Activated CD4-positive, CD25-positive, alpha-beta regulatory T cell treated with anti-CD3 and anti-CD28 coated beads, Interleukin-2, amount 50 U/mL, for 24 hours (primary cell): Measurements from ENCODE around the gene PLD2.
A peak's percentile ranks its signal among the peaks of the same experiment; 100 is the strongest.

Source experiments
- ATAC-seq, 2 donors: fragments of 150-1000 bp; cut with Tn5 transposase; one replicate each; pipeline ENCODE4 v1.10.0; 2021; ENCODE audit warnings: mild to moderate bottlenecking in 1 of 2, moderate library complexity in 1 of 2

The PLD2 gene

DNA sequence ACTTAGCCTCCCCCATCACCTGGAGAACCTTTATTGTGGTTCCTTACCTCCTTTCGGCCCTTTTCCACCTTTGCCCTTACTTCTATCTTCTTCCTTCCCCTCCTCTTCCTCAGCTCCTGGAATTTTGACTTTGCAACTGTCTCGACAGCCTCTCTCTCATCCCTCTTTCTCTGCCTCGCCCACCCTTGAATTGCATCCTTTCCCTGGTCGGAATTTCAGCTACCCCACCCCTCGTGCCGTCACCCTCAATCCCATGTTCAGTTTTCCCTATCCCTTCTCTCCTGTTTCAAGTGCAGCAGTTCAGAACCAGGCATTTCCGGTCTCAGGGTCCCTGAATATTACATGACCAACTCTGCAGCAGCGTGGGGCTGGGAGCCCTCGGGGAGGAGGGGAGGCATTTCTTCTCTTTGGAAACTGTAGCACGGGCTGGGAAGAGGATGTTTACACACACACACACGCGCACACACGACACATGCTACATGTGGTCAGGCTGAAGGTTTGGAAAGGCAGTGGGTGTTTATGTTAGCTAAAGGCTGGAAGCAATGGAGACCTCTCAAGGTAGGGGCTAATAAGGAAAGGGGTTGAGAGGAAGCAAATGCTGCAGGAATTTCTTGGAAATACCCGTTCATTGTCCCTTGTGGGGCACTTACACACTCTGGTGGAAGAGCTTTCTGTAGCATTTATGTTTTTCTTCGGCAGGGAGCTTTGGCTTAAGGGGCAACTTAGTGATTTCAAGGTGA is 27.2 kb downstream of the PLD2 start:
- ATAC-seq: no peak

DNA sequence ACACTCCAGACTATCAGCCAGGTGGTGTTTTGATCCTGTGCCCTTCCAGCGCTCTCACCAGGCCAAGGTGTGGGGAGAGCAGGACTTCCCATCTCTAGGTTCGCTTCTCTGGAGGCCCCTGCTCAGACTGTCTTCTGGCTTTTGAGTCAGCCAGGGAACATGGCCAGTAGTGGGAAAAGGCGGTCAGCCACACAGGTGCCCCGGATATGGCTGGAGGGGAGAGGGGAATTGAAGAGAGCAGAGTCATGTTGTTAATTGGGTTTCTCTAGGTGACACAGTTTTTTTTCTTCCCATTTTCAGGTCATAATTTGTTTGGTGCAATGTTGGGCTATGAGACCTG is 27.7 kb downstream of the PLD2 start:
- ATAC-seq: no peak

DNA sequence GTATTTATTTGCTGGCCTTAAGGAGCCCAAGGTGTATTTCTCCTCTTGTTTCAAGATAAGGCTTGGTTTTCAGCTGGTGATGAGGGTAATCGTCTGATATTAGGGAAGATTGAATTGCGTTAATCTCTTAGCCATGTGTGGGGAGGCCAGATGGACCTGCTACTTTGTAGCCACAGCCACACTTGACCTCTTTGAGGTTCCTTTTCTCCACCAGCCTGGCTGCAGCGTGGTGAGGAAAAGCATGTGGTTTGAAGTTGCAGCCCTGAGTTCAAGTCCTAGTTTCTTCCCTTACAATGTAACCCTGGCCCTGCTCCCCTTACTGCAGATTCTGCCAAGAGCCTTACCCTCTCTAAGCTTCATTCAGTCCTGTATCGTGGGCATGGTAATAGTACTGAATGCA is 29.3 kb downstream of the PLD2 start:
- ATAC-seq: no peak

DNA sequence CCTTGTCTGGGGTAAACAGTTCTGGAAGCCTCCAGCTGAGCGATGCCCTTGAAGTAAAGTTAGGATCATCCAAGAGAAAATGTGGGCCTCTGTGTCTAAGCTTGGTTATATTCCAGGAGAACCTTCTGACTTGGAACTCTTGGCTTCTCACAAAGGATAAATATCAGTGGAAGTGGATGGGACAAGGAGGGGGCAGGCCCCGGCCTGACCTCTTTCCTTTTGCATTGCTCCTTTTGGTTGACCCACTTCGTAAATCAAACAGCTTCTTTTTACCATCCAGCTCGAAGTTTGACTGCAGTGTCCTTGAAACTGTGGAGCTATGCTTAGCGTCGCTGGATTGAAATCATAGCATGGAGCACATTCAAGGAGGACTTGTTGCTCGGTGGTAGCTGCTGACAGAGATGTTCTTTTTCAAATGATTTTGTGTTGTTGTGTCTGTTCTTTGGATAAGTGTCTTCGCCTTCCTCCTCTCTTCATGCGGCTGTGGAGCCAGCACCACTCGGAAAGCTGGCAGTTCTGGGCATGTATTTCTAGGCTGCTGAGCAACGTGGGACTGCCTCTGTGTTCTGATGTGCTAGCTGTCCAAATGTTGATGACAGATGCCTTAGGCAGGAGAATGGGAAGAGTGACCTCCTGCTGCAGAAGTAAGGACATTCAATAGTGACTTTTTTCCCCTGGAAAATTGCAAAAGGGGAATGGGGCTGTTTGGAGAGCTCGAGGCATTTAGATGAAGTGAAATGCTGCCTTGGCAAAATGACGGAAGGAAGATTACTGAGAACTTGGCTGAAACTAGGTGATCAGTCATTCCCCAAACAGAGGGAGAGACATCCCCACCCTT is 30.7 kb downstream of the PLD2 start:
- ATAC-seq: no peak

DNA sequence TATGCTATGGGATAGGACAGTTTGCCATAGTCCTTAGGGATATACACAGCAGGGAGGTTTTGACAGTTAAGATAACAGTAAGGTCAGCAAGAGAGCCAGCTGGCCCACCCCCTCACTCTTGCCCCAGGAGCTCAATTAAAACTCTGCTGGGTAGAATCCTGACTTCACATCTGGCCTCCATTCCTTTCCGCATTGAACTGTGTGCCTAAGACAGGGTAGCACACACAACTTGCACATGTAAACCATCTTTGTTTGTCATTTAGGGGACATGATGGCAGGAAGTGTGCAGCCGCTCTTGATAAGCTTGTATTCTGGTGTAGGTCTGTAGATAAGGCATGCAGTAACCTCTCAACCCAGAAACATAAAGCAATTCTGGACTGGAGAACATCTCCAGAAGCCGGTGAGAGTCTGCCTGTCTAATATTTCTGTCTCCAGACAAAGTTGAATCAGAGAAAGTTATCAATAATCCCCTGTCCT is 31.4 kb downstream of the PLD2 start:
- no peak for ATAC-seq

DNA sequence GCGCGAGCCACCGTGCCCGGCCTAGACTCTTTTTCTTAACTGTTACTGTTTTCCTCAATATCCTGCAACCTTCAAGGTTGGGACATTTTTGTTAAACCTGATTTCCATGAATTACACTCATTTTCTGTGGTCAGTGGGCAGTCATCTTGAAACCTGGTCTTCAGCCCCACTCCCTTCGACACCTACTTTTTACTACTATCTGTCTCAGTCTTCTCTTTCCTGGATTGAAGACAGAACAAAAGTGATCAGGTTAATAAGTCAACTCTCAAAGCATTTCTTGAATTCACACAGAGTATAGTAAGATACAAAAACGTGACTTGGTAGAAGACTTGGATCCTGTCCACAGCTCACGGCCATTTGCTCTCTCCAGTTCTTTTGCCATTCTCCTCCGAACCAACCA is 32.3 kb downstream of the PLD2 start:
- no peak for ATAC-seq

DNA sequence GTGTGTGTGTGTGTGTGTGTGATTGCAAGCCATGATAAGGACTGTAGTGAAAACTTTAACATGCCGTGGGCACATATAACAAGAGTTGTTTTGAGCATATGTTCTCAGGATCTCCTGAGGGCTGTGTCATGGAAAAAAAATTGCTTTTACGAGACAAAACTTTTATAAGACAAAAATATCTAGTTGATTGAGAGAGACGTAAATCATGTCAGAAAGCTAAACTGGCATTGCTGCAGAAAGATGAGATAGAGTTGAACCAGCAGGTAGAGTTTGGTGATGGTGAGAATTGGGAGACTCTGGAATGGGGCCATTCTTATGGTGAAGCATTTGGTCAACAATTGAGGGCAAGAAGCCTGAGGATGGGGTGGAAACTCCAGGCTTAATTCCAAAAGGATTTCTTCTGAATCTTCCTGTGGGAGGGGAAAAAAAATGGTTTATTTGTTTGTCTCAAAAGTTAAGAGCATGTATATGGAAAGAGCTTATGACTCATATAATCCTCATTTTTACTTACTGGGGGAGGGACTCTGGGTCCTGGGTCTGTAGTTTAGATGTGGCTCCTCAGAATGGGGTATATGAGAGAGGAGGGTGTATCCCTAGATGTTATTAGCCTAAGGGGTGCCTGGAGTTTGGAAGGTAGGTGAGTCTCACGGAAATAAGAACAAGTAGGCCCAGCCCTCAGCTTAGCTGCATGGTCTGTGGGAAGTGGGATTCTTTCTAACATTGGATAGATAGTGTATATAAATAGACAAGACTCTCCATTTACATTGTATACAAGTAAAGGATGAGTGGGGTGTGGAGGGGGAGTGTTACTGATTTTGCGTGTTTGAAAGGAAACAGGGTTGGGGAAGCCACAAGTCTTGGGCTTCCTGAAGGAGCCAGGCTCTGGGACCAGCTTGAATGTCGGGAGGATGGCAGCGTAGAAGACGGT is 33.3 kb downstream of the PLD2 start:
- peak in 1 of 2 donors; percentile 11 for ATAC-seq

DNA sequence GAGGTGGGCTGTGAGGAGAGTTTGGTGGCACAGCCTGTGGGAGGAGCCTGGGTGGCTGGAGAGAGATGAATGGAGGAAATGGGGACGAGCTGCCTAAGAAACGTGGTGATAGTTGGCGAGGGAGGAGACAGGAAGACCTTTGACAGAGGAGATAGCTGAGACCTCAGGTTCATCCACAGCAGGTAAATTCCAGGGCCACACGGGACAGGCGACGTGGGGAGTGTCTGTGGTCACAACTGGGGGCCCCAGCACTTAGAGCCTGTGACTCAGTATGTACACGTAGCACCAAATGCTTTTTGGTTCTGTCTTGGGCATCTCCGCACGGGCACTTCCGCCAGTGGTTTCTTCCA is 33.9 kb downstream of the PLD2 start:
- ATAC-seq: peak; percentile 87 to 91

DNA sequence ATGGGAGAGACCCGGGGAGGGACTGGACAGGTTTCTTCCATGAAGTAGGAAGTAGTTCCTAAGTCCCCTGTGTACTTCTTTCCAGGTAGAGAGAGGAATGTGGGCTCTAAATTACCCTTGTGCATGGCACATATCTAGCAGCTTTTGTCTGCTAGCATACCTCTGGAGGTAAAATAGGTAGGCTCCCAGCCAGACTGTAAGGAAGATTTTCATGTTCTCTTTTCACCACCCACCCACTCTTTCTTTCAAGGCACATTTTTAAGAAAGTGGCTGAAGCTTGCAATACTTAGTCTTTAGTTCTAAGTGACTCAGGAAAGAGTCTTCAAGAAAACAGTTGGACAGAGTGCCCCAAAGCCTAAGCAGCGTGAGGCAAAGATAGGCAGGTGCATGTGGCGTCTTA is 35.4 kb downstream of the PLD2 start:
- ATAC-seq: no peak

DNA sequence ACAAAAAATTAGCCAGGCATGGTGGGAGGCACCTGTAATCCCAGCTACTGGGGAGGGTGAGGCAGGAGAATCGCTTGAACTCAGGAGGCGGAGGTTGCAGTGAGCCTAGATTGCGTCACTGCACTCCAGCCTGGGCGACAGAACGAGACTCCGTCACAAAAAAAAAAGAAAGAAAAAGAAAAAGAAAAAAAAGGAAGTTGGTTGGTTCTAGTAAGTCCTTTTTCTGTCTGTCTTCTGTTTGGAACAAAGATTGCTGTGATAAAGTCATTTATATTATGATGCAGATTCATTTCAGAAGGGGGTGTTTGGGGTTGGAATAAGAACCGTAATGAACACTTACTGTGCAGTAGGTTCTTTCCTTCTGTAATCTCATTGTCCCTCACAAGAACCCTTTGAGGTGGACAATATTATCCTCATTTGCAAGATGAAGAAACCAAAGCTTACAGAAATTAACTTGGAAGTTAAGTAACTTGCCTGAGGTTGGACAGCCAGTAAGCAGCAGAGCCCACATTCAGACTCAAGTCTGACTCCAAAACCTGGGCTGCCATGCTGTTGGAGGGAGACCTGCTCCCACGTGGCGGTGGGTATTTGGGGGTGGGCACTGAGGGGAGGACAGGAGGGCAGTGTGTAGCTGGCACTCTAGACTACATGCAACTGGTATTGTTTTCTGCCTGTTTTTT is 36.5 kb downstream of the PLD2 start:
- no peak for ATAC-seq

DNA sequence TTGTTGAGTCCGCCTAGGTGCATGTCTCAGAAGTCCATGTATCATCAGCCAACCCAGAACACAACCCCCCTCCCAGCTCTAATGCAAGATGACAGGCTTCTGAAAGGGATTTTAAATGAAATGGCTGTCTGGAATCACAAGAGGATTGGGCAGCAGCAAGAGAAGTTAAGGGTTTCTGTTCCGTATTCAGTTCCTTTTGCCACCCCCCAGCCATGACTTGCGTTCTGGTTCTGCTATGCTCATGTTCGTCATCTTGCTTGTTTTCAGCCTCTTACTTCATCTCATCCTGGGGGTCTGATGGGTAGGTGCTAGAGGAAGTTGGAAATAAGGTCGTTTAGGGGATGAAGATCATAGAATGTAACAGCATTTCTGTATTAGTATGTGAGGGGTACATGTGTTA is 38.2 kb downstream of the PLD2 start:
- ATAC-seq: no peak

DNA sequence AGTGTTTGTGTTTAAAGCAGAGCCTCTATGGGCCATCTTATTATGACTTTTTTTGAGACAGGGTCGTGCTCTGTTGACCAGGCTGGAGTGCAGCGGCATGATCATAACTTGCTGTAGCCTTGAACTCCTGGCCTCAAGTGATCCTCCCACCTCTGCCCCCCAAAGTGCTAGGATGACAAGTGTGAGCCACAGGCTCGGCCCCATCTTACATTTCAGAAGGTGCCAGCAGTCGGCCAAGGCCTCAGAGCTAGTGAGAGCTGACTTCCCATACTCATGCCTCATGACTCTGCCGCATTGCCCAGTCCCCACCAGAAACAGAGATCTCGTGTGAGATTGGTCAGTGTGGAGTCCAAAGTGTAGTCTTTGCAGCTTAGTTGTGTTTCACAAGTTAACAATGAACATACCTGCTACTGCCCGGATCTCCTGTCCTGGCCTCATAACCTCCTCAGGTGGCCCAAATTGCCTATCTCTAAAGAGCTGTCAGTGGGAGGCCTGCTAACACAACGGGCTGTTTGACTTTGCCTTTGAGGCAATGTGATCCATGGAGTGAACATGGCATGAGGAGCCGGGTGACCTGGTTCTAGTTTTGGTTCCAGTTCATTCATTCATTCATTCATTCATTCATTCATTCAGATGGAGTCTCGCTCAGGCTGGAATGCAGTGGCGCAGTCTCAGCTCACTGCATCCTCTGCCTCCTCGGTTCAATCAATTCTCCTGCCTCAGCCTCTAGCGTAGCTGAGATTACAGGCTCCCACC is 39.9 kb downstream of the PLD2 start:
- ATAC-seq: no peak

DNA sequence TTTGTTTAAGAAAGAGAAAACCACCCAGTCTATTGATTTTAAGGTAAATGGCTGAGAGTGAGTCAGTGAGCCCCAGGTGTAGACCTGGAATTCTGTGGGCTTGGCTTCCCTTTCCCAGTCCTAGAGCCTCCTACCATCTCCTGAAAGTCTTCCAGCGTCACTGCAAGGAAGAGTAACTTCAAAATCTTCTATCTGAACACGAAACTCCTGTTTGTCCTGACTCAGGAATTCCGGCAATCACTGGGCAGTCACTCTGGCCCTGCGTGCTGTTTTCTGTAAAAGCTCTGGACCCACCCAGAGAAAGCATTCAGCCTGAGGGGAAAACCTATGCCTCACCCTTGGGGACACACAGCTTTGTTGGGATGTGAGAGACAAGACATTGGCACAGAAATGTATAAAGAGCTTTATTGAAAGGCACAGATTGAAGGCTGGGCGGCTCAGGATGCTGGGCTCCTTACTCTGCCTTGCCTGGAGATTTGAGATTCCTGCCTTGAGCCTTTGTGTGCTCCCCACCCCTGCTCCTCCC is 42.1 kb downstream of the PLD2 start:
- no peak for ATAC-seq

DNA sequence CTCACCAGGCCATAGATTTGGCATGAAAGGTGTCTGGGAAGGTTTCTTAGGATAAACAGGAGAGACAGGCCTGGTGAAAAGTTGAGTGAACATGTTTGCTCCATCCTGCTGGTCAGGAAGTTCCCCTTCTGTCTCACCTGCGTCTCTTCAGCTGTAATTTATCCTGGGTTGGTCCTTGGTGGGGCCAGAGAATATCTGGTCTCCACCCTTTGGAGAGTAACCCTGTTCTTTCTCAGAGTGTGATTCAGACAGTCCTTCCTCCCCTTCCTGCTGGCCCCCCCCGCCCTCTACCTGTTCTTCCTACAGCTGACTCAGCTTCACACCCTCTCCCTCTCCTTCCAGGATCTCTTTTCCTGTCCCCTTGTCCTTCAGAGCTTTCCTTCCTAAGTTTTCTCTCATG is 43.3 kb downstream of the PLD2 start:
- ATAC-seq: no peak

DNA sequence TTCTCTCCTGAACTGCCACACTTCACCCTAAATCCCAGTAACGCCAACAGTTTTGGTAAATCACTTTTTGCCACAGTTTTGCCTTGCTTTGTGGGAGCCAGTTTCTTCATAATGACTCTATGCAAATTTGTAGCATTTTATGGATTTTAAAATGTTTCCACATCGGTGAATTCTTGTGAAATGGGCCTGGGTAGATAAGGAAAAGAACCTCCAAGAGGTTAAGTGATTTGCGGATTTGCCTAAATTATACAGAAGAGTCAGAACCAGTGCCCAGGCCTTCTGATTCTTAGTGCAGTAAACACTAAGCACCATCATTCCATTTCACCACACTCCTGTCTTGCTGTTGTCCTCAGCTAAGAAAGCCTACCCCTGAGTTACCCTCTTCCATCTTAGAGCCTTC is 44.1 kb downstream of the PLD2 start:
- ATAC-seq: no peak

DNA sequence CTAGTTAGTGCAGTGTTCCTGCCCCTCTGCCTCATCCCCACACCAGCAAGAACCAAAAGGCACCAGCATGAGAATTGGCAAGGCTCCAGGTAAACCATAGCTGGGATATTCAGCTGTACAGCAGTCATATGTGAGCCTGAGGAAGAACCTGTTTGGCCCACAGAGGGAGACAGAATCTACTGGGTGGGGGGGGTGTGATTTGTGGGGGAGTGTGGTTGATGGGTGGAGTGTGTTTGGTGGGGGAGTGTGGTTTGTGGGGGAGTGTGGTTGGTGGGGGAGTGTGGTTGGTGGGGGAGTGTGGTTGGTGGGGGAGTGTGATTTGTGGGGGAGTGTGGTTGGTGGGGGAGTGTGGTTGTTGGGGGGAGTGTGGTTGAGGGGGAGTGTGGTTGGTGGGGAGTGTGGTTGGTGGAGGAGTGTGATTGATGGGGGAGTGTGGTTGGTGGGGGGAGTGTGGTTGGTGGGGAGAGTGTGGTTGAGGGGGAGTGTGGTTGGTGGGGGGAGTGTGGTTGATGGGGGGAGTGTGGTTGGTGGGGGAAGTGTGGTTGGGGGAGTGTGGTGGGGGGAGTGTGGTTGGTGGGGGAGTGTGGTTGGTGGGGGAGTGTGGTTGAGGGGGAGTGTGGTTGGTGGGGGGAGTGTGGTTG is 45.7 kb downstream of the PLD2 start:
- ATAC-seq: no peak

DNA sequence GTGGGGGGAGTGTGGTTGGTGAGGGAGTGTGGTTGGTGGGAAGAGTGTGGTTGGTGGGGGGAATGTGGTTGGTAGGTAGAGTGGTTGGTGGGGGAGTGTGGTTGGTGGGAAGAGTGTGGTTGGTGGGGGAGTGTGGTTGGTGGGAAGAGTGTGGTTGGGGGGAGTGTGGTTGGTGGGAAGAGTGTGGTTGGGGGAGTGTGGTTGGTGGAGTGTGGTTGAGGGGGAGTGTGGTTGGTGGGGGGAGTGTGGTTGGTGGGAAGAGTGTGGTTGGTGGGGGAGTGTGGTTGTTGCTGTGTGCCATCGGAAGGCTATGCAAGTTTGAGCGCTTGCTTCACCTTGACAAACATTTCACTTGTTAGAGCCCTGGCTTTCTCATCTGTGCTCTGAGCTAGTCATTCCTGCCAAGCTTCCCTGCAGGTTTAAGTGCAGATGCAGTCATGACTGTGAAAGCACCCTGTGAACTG is 46.3 kb downstream of the PLD2 start:
- no peak for ATAC-seq

DNA sequence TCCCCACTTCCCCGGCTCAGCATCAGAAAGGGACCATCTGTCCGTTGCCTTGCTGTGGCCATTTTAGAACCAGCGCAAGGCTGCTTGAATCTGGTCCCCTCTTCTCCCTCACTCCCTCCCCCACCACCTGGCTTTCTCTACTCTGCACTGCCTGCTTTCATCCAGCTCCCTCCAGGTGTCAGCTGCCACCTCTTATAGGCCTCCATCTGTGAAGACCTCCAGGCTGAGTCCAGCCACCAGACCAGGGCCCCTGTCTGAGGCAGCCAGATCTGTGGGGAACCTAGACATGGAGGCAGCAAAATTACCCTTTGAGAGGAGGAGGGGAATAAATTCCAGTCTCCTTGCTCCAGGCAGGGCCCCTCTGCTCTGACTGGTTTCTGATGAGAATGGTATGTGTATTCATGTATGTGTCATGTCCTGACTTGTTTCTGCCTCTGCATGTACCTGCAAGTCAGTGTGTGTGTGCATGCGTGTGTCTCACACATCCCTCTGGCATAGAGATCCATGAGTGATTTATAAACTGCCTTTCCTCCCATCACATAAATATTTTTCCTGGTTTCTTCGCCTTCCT is 47.2 kb downstream of the PLD2 start:
- no peak for ATAC-seq

DNA sequence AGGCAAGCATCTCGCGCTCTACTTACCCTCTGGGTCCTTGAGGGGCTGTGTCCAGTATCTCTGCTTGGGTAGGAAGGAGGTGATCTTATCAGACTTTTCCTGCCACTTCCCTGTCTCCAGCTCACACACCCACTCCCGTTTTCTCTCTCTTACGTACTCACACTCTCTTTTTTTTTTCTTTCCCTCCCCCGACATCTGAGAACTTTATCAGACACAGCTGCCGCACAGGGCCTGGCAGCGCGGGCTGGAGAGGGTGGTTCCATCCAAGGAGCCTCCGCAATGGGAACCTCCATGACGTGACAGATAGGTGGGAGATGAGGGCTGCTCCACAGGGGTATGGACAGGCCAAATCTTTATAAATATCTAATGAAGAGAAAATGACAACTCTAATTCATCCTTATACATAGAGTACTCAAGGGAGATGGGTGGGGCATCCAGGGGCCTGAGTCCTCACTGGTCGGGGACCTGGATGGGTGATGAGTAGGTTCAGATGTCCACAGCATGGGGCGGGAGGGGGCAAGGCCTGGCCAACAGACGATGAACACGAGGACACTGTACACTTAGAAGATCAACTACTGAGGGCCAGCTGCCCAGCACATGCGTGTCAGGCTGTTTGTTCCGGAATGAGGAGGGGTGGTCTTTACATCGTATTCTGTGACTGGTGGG is 49.5 kb downstream of the PLD2 start:
- no peak for ATAC-seq

DNA sequence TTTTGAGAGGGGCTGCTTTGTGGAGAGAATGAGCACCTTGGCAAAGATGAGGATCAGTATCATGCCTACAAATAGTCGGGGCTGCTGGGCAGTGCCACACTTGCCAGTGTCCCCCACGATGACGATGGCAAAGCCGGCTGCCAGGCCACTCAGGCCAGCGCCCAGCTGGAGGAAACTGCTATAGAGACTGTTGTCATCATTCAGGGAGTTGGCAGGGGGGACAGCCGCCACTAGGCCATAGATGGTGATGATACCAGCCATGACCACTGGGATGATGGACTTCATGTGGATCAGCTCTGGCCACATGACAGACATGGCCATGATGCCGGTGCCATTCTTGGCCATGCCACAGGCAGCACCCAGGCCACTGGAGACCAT is 50.0 kb downstream of the PLD2 start:
- no peak for ATAC-seq
